ENCODE data around the gene COX14.

DNA sequence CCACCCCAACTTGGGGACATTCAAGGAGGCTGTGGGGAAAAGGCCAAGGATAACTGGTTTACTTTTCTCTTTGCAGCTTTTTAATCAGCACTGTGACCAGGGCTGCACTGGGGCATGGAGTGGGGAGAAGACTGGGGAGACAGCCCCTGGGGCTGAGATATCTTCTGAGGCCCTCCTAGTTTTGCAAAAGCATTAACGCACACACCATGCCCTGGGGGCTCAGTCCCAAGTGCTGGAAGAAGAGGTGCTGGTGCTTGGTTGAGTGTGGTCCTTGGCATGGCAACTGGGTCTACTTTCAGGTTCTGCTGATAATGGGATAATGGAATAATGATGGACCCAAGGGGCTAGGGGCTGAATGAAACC is 36.2 kb upstream of the COX14 start:
- TF ChIP-seq, protein P1, sequence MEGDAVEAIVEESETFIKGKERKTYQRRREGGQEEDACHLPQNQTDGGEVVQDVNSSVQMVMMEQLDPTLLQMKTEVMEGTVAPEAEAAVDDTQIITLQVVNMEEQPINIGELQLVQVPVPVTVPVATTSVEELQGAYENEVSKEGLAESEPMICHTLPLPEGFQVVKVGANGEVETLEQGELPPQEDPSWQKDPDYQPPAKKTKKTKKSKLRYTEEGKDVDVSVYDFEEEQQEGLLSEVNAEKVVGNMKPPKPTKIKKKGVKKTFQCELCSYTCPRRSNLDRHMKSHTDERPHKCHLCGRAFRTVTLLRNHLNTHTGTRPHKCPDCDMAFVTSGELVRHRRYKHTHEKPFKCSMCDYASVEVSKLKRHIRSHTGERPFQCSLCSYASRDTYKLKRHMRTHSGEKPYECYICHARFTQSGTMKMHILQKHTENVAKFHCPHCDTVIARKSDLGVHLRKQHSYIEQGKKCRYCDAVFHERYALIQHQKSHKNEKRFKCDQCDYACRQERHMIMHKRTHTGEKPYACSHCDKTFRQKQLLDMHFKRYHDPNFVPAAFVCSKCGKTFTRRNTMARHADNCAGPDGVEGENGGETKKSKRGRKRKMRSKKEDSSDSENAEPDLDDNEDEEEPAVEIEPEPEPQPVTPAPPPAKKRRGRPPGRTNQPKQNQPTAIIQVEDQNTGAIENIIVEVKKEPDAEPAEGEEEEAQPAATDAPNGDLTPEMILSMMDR (IDR thresholded peaks at IDR 0.05), result no peak
- TF ChIP-seq POLR2A (IDR thresholded peaks at IDR 0.05), result no peak

Data from thyroid gland (tissue), 4 donors.